ENCODE data around the gene GPR62.

Gene GPR62

DNA sequence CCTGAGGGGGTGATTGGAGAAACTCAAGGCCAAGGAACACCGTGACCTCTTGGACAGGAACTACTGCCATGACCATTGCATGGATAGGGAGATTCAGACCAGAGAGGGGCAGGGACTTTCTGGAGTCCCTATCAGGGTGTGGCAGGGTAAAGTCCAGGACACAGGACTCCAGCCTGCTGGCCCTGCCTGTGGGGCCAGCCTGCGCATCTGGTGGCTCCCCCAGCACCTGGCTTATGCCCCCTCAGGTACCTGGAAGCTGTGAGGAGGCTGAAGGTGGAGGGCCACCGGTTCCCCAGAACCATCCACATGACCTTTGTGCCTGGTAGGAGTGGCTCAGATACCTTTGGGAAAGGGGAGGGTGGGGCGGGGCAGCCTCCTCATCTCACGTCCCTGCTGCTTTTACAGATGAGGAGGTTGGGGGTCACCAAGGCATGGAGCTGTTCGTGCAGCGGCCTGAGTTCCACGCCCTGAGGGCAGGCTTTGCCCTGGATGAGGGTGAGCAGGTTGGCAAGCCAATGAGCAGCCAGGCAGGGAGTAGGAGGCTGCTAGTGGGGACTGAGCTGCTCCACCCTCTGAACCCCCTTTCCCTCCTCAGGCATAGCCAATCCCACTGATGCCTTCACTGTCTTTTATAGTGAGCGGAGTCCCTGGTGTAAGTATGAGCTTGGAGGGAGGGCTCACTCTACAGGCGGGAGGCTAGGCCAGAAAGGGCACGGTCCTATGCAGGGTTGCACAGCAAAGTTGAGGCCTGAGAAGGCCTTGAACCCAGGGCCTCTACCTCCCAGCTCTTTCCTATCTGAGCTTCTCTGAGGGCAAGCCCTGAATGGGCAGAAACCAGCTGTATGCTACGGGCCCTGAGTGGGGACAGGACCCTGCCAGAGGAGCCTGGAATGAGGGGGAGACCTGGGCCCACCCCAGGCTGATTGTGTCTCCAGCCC, 31.1 kb downstream of the GPR62 start:
- TF ChIP-seq, protein P1, sequence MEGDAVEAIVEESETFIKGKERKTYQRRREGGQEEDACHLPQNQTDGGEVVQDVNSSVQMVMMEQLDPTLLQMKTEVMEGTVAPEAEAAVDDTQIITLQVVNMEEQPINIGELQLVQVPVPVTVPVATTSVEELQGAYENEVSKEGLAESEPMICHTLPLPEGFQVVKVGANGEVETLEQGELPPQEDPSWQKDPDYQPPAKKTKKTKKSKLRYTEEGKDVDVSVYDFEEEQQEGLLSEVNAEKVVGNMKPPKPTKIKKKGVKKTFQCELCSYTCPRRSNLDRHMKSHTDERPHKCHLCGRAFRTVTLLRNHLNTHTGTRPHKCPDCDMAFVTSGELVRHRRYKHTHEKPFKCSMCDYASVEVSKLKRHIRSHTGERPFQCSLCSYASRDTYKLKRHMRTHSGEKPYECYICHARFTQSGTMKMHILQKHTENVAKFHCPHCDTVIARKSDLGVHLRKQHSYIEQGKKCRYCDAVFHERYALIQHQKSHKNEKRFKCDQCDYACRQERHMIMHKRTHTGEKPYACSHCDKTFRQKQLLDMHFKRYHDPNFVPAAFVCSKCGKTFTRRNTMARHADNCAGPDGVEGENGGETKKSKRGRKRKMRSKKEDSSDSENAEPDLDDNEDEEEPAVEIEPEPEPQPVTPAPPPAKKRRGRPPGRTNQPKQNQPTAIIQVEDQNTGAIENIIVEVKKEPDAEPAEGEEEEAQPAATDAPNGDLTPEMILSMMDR (conservative IDR thresholded peaks at IDR 0.05) = no peak
- no peak overlapping the region for H3K27ac ChIP-seq

DNA sequence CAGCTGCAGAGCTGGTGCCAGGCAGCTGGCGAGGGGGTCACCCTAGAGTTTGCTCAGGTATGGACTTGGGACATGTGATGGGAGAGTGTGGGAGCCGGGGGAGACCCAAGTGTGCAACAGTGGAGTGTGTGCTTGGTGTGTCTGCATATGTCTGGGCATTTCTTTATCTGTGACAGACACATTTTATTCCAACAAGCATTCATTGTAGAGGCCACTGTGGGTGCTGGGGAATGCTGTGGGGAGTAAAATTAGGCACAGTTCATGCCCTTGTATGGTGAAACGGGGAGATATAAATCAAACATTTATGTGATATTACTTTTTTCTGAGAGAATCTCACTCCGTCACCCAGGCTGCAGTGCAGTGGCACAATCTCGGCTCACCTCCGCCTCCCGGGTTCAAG, 32.4 kb downstream of the GPR62 start:
- TF ChIP-seq, protein P1 (conservative IDR thresholded peaks at IDR 0.05) = no peak
- no peak overlapping the region for H3K27ac ChIP-seq

DNA sequence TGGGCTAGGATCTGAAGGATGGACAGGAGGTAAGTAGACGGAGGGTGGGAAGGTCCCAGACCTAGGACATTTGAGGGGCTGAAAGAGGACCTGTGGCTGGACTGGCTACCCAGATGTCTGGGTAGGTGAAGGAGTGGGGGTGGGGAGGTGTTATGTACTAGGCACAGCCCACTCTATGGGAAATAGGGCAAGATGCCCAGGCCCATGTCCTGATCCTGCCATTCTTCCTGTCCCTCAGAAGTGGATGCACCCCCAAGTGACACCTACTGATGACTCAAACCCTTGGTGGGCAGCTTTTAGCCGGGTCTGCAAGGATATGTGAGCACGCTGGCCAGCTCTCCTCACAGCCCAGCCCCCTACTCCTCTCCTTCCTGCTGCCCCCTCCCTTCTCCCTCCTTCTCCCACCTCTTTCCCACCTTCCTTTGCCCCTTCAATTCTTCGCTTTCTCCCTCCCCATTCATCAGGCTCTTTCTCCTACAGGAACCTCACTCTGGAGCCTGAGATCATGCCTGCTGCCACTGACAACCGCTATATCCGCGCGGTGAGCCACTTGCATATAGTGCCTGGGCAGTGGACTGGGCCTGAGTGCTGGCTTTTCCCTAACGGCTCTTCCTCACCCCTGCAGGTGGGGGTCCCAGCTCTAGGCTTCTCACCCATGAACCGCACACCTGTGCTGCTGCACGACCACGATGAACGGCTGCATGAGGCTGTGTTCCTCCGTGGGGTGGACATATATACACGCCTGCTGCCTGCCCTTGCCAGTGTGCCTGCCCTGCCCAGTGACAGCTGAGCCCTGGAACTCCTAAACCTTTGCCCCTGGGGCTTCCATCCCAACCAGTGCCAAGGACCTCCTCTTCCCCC, 33.3 kb downstream of the GPR62 start:
- no peak overlapping the region for H3K27ac ChIP-seq
- TF ChIP-seq, protein P1 (conservative IDR thresholded peaks at IDR 0.05) = no peak

DNA sequence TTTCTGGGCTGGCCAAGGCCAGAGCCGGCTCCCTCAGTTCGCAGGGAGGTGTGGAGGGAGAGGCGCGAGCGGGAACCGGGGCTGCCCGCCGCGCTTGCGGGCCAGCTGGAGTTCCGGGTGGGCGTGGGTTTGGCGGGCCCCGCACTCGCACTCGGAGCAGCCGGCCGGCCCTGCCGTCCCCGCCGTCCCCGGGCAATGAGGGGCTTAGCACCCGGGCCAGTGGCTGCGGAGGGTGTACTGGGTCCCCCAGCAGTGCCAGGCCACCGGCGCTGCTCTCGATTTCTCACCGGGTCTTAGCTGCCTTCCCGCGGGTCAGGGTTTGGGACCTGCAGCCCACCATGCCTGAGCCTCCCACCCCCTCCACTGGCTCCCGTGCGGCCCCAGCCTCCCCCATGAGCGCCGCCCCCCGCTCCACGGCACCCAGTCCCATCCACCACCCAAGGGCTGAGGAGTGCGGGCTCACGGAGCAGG, 35.4 kb downstream of the GPR62 start:
- H3K27ac ChIP-seq = peak overlapping the region; percentile 21

DNA sequence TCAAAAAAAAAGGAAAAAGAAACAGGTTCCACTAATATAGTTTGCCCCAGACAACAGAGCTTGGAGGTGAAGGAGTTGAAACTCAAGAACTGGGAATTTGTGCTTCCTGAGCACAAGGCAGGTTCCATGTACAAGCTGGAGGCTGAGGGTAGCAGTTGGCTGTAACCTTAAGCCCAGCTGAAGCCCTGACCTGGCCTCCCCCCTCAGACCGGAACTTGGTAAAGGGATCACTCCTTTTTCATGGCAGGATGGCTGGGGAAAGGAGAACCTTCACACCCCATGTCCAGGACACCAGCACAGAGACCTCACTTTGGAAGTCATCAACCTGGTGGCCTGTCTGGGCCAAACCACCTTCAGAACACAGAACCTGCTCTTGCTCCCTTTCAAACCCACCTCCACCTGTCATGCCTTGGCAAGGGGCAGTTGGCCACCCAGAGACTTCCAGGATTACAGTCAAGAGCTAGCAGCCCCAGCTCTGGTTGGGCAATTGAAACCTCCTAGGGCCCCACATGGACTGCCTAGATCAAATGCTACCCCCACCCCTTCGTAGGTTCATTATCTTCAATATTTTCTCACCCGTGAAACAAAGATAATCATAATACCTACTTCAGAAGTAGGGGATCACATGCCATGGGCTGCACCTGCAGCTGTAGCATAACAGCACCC, 37.0 kb downstream of the GPR62 start:
- peak overlapping the region; percentile 91 for H3K27ac ChIP-seq
- TF ChIP-seq, protein P1 (conservative IDR thresholded peaks at IDR 0.05) = no peak

DNA sequence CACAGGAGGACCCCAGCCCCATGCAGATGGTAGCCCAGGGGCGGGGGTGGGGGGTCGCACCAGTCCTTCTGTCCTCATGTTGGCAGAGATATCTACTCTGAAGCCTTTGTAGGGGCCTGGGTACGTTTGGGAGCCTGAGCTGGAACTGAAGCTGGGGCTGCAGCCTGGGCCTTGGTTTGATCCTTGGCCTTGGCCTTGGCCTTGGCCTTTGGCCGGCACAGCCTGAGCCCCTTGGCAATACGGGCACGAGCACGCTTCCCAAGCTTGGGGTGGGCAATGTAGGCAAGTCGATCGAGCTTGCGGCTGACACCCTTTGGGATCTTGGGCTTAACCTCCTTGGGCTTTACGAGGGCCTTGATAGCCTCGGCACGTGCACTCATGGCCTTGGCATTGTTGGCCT, 38.5 kb downstream of the GPR62 start:
- H3K27ac ChIP-seq = peak overlapping the region; percentile 91

DNA sequence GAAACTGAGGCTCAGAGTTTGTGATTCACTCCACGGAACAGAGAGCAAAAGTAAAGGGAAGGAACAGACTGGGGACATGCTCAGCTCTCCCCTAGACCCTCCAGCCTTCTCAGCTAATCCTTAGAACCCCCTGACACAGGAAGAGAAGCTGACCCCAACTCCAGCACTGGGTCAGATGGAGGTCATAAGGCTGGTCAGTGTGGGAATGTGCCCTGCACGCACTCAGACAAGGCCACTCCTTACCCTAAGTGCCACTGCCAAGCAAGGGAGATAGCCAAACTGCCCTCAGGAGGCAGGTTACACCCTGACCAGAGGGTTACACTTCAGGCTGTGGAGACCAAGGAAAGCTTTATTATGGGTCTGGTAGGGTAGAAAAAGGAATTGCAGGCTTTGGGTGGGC, 39.3 kb downstream of the GPR62 start:
- H3K27ac ChIP-seq = peak overlapping the region; percentile 91
- TF ChIP-seq, protein P1 (conservative IDR thresholded peaks at IDR 0.05) = no peak

Data from VCaP (cell line).